ENCODE results near the gene FMO2. TPM values are rescaled to one million over a fixed set of nuclear protein-coding genes. Genes with fewer than 3 reads are reported as not detected.

Gene FMO2
- total RNA-seq, 1 donor = 2.9 TPM

DNA sequence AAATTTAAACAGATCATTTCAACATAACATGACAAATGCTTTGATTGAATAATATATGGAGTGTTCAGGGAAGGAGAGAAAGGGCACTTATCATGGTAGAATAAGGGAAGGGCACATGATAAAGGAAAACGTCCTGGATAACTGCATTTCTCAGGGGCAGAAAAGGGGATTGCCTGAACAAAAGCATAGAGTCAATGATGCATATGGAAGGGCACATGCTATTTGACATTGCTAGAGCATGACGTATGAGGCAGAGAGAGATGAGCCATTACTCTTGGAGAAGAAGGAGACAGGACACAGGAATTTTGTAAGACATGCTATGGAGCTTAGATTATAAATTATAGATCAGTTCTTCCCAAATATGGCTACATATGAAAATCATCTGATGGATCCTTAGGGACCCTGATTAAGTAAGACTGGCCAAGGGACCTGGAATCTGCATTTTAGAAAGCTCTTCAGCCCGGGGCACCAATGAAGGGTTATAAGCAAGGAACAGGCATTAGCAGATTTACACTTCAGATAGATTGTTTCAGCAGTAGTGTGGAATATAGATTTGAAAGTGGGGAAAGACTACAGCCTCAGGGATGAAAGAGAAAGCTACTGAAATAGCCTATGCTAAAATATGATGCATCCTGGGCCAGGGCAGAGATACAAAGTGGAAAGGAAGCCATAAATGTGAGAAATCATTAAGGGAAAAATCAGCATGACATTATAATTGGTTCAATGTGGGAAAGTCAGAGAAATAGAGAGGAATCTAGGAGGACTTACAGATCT is 21.3 kb downstream of the FMO2 start:
- H3K27ac ChIP-seq (ENCODE audit: low read depth, low read length) = no peak overlapping the region
- no peak for DNase-seq (ENCODE audit: insufficient read length, low spot score, missing footprints)
- H2AFZ ChIP-seq (ENCODE audit: low read length) = no peak overlapping the region
- H3K36me3 ChIP-seq (ENCODE audit: insufficient read depth, low read length) = no peaks in the 10 kb centered on the region
- no peaks in the 10 kb centered on the region for H3K4me1 ChIP-seq (ENCODE audit: insufficient read depth, low read length)
- no peak overlapping the region for H3K4me2 ChIP-seq (ENCODE audit: insufficient read depth, low read length)
- H3K9me3 ChIP-seq (ENCODE audit: low read depth, low read length) = no peaks in the 10 kb centered on the region
- H3K27me3 ChIP-seq (ENCODE audit: insufficient read depth, low read length) = no peaks in the 10 kb centered on the region
- no peak overlapping the region for H3K4me3 ChIP-seq (ENCODE audit: insufficient read depth, low read length)
- no peaks in the 10 kb centered on the region for H3K79me2 ChIP-seq (ENCODE audit: insufficient read depth, low read length)
- no peaks in the 10 kb centered on the region for H4K20me1 ChIP-seq (ENCODE audit: insufficient read depth, low read length)
- TF ChIP-seq, protein P1, sequence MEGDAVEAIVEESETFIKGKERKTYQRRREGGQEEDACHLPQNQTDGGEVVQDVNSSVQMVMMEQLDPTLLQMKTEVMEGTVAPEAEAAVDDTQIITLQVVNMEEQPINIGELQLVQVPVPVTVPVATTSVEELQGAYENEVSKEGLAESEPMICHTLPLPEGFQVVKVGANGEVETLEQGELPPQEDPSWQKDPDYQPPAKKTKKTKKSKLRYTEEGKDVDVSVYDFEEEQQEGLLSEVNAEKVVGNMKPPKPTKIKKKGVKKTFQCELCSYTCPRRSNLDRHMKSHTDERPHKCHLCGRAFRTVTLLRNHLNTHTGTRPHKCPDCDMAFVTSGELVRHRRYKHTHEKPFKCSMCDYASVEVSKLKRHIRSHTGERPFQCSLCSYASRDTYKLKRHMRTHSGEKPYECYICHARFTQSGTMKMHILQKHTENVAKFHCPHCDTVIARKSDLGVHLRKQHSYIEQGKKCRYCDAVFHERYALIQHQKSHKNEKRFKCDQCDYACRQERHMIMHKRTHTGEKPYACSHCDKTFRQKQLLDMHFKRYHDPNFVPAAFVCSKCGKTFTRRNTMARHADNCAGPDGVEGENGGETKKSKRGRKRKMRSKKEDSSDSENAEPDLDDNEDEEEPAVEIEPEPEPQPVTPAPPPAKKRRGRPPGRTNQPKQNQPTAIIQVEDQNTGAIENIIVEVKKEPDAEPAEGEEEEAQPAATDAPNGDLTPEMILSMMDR (IDR thresholded peaks at IDR 0.05; ENCODE audit: extremely low read depth, low read depth, low read length) = no peak

DNA sequence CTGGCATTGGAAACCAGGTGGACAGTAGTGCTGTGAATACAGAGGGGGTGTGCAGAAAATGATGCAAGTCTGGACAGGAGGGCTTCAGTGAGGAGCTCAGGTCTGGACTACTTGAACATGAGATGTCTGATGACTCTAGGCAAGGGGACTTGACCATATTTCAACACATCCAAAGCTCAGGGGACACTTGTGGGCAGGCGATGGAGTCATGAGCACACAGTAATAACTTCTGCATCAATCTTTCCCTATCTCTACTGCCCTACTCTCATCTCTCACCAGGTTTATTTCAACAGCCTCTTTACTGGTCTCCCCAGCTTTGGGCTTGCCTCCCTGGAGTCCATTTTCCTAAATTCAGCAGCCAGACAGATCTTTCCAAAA is 21.9 kb downstream of the FMO2 start:
- H4K20me1 ChIP-seq (ENCODE audit: insufficient read depth, low read length) = no peaks in the 10 kb centered on the region
- H3K4me1 ChIP-seq (ENCODE audit: insufficient read depth, low read length) = no peaks in the 10 kb centered on the region
- no peak overlapping the region for H2AFZ ChIP-seq (ENCODE audit: low read length)
- H3K9me3 ChIP-seq (ENCODE audit: low read depth, low read length) = no peaks in the 10 kb centered on the region
- H3K27me3 ChIP-seq (ENCODE audit: insufficient read depth, low read length) = no peaks in the 10 kb centered on the region
- H3K36me3 ChIP-seq (ENCODE audit: insufficient read depth, low read length) = no peaks in the 10 kb centered on the region
- no peak overlapping the region for H3K4me3 ChIP-seq (ENCODE audit: insufficient read depth, low read length)
- H3K27ac ChIP-seq (ENCODE audit: low read depth, low read length) = no peak overlapping the region
- no peaks in the 10 kb centered on the region for H3K79me2 ChIP-seq (ENCODE audit: insufficient read depth, low read length)
- no peak for DNase-seq (ENCODE audit: insufficient read length, low spot score, missing footprints)
- TF ChIP-seq, protein P1 (IDR thresholded peaks at IDR 0.05; ENCODE audit: extremely low read depth, low read depth, low read length) = no peak
- no peak overlapping the region for H3K4me2 ChIP-seq (ENCODE audit: insufficient read depth, low read length)

DNA sequence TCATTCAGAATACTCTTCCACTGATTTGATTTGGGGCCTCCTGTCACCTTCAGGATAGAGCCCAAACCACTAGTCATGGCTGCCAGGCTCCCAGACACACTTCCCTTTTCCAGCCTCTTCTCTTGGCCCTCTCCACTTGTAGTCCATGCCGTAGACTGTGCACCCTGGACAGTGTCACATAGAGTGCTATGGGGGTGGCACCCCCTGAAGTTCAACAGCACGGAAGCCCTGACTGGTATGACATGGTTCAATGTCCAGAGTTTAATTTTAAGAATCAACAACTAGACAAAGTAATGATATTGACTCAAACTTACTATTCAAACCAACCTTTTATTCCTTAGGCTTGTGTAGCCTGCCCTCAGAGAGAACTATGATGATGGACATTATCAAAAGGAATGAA is 22.3 kb downstream of the FMO2 start:
- no peaks in the 10 kb centered on the region for H3K4me1 ChIP-seq (ENCODE audit: insufficient read depth, low read length)
- no peaks in the 10 kb centered on the region for H3K9me3 ChIP-seq (ENCODE audit: low read depth, low read length)
- H3K79me2 ChIP-seq (ENCODE audit: insufficient read depth, low read length) = no peaks in the 10 kb centered on the region
- TF ChIP-seq, protein P1 (IDR thresholded peaks at IDR 0.05; ENCODE audit: extremely low read depth, low read depth, low read length) = no peak
- no peak for DNase-seq (ENCODE audit: insufficient read length, low spot score, missing footprints)
- no peak overlapping the region for H3K4me2 ChIP-seq (ENCODE audit: insufficient read depth, low read length)
- H3K27me3 ChIP-seq (ENCODE audit: insufficient read depth, low read length) = no peaks in the 10 kb centered on the region
- H3K4me3 ChIP-seq (ENCODE audit: insufficient read depth, low read length) = no peak overlapping the region
- H3K27ac ChIP-seq (ENCODE audit: low read depth, low read length) = no peak overlapping the region
- H2AFZ ChIP-seq (ENCODE audit: low read length) = no peak overlapping the region
- no peaks in the 10 kb centered on the region for H4K20me1 ChIP-seq (ENCODE audit: insufficient read depth, low read length)
- H3K36me3 ChIP-seq (ENCODE audit: insufficient read depth, low read length) = no peaks in the 10 kb centered on the region

DNA sequence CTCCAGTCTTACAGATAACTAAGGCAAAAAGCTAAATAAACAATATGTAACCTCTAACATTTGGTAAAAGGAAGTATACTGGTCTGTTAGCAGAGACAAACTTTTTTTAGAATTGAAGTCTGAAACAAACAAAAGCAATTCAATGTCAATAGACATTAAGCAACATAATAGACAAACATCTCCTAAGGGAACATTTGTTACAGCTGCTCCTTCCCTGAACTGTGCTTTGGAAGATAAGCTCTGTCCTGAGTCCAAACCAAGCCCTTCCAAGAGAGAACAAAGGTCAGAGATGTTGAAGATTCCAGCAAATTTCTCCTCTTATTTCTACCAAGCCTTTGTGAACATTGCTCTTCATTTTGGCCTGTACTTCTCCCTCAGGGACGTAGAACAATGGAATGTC is 25.3 kb downstream of the FMO2 start:
- Histone ChIP-seq H2AFZ (ENCODE audit: low read length) (peak overlapping the region; percentile 39), H3K79me2 (ENCODE audit: insufficient read depth, low read length) (no peaks in the 10 kb centered on the region), H4K20me1 (ENCODE audit: insufficient read depth, low read length) (no peaks in the 10 kb centered on the region), H3K27ac (ENCODE audit: low read depth, low read length) (no peak overlapping the region), H3K4me3 (ENCODE audit: insufficient read depth, low read length) (no peak overlapping the region), H3K4me1 (ENCODE audit: insufficient read depth, low read length) (no peaks in the 10 kb centered on the region), H3K36me3 (ENCODE audit: insufficient read depth, low read length) (no peaks in the 10 kb centered on the region), H3K4me2 (ENCODE audit: insufficient read depth, low read length) (no peak overlapping the region), H3K9me3 (ENCODE audit: low read depth, low read length) (no peaks in the 10 kb centered on the region), H3K27me3 (ENCODE audit: insufficient read depth, low read length) (no peaks in the 10 kb centered on the region)
- TF ChIP-seq, protein P1 (IDR thresholded peaks at IDR 0.05; ENCODE audit: extremely low read depth, low read depth, low read length) = no peak
- DNase-seq (ENCODE audit: insufficient read length, low spot score, missing footprints) = no peak

All from osteoblast (primary cell).